ENCODE measurements around the gene CFAP46. TPM values are rescaled to one million over a fixed set of nuclear protein-coding genes. Genes with fewer than 3 reads are reported as not detected.

Gene CFAP46
- polyA plus RNA-seq, 1 of the 3 experiments (the other 2 are of a cell fraction), result 3.9 TPM

- H3K4me1 ChIP-seq (ENCODE audit: control insufficient read depth in 1 of 2, insufficient read depth in 2 of 2, low read depth in 1 of 2, low read length in 1 of 2), result peaks cover 0 to 5% of the 10 kb centered on the region in 2 experiments; a peak in 1 of 4 replicates
- H2AFZ ChIP-seq (ENCODE audit: low read depth), result no peak overlapping the region
- H3K9me3 ChIP-seq, result no peaks in the 10 kb centered on the region
- no peak overlapping the region for H3K9ac ChIP-seq
- H3K4me2 ChIP-seq, result no peak overlapping the region
- no peaks in the 10 kb centered on the region for H3K9me2 ChIP-seq
- DNase-seq, result no peak
- ChIA-PET POLR2A (no interaction called here), CTCF (interaction anchor here (1.4 to 1.8 kb wide), 2 partner anchors 10 to 148 kb away, joined by 6 to 9 read pairs; no protein-coding TSS in a partner anchor)
- no peaks in the 10 kb centered on the region for H3K27me3 ChIP-seq (ENCODE audit: insufficient read depth)
- no peaks in the 10 kb centered on the region for H3K79me2 ChIP-seq (ENCODE audit: insufficient read depth)
- 62% methylated on average over 22 of the region's 34 CpGs for WGBS (ENCODE audit: low lambda C conversion rate)
- no peaks in the 10 kb centered on the region for H4K20me1 ChIP-seq (ENCODE audit: insufficient read depth)
- H3F3A ChIP-seq (replicated peaks; ENCODE audit: insufficient read depth), result no peaks in the 10 kb centered on the region
- no peaks in the 10 kb centered on the region for H3K36me3 ChIP-seq (replicated peaks in 1 of 2; ENCODE audit: control insufficient read depth in 1 of 2, insufficient read depth in 2 of 2, low read length in 1 of 2)
- TF ChIP-seq RXRA (IDR thresholded peaks at IDR 0.05; ENCODE audit: borderline replicate concordance, low read depth), result no peak
- no peak for TF ChIP-seq CHD2 (IDR thresholded peaks at IDR 0.05; ENCODE audit: low read length, partially characterized antibody)
- no peak for TF ChIP-seq TCF12 (IDR thresholded peaks at IDR 0.05)
- no peak for TF ChIP-seq JUND (IDR thresholded peaks at IDR 0.05)
- TF ChIP-seq MEF2A (IDR thresholded peaks at IDR 0.05; ENCODE audit: borderline replicate concordance, low read depth), result no peak
- no peak for TF ChIP-seq FOSL2 (IDR thresholded peaks at IDR 0.05; ENCODE audit: borderline replicate concordance, low read depth)
- no peak for TF ChIP-seq EZH2phosphoT487 (IDR thresholded peaks at IDR 0.05; ENCODE audit: borderline replicate concordance, low read depth)
- no peak for TF ChIP-seq EP300 (IDR thresholded peaks at IDR 0.05; ENCODE audit: borderline replicate concordance in 1 of 2, low read depth in 1 of 2, low read length in 1 of 2)
- TF ChIP-seq, protein P1, sequence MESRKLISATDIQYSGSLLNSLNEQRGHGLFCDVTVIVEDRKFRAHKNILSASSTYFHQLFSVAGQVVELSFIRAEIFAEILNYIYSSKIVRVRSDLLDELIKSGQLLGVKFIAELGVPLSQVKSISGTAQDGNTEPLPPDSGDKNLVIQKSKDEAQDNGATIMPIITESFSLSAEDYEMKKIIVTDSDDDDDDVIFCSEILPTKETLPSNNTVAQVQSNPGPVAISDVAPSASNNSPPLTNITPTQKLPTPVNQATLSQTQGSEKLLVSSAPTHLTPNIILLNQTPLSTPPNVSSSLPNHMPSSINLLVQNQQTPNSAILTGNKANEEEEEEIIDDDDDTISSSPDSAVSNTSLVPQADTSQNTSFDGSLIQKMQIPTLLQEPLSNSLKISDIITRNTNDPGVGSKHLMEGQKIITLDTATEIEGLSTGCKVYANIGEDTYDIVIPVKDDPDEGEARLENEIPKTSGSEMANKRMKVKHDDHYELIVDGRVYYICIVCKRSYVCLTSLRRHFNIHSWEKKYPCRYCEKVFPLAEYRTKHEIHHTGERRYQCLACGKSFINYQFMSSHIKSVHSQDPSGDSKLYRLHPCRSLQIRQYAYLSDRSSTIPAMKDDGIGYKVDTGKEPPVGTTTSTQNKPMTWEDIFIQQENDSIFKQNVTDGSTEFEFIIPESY (IDR thresholded peaks at IDR 0.05; ENCODE audit: borderline replicate concordance, low read depth), result no peak
- TF ChIP-seq FOXJ3 (CRISPR knock-in tag; IDR thresholded peaks at IDR 0.05), result no peak
- TF ChIP-seq RFX5 (IDR thresholded peaks at IDR 0.05; ENCODE audit: low read length), result no peak
- TF ChIP-seq RCOR1 (IDR thresholded peaks at IDR 0.05; ENCODE audit: low read length), result no peak
- no peak for TF ChIP-seq SIN3A (IDR thresholded peaks at IDR 0.05; ENCODE audit: borderline replicate concordance, low read depth, low read length)
- TF ChIP-seq MAX (IDR thresholded peaks at IDR 0.05; ENCODE audit: low read depth), result no peak
- H3K27ac ChIP-seq (ENCODE audit: low read depth in 2 of 2, low read length in 1 of 2), result no peak overlapping the region
- no peak overlapping the region for H3K4me3 ChIP-seq (ENCODE audit: low read depth in 2 of 2, low read length in 1 of 2)
Observed at GRCh38 chr10:132803416-132804210, 138.8 kb downstream of the CFAP46 start.

DNA sequence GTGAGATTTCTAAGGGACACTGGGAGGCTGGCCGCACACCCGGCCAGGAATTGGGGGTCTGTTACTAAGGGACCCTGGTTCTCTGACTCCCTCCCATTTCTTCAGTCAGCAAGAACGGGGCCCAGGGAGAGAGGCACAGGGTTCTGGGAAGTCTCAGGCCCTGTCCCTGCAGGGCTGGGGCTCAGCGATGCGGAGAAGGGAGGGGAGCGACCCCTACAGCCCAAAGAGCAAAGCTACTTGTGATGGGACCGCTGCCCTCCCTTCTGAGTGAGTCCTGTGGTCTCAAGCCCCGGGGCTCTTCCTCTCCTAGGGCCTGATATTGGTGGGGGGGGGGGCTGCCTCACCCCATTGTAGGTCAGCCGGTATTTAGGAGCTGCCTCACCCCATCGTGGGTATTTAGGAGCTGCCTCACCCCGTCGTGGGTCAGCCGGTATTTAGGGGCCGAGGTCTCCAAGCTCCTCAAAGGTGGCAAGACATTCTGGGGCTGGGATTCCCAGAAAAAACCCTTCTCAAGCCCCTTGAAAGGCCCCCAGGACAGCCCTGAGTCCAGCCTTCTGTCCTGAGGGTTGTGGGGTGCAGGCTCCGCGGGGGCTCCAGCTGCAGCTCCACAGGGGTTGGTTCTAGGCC, 139.6 kb downstream of the CFAP46 start:
- Histone ChIP-seq H3K27me3 (ENCODE audit: insufficient read depth) (no peaks in the 10 kb centered on the region), H2AFZ (ENCODE audit: low read depth) (no peak overlapping the region), H3F3A (replicated peaks; ENCODE audit: insufficient read depth) (no peaks in the 10 kb centered on the region), H3K79me2 (ENCODE audit: insufficient read depth) (no peaks in the 10 kb centered on the region), H4K20me1 (ENCODE audit: insufficient read depth) (no peaks in the 10 kb centered on the region), H3K27ac (ENCODE audit: low read depth in 2 of 2, low read length in 1 of 2) (no peak overlapping the region), H3K4me1 (ENCODE audit: control insufficient read depth in 1 of 2, insufficient read depth in 2 of 2, low read depth in 1 of 2, low read length in 1 of 2) (peaks cover 0 to 5% of the 10 kb centered on the region in 2 experiments; a peak in 1 of 4 replicates), H3K9ac (no peak overlapping the region), H3K36me3 (replicated peaks in 1 of 2; ENCODE audit: control insufficient read depth in 1 of 2, insufficient read depth in 2 of 2, low read length in 1 of 2) (no peaks in the 10 kb centered on the region), H3K9me3 (no peaks in the 10 kb centered on the region), H3K9me2 (no peaks in the 10 kb centered on the region), H3K4me2 (no peak overlapping the region), H3K4me3 (ENCODE audit: low read depth in 2 of 2, low read length in 1 of 2) (no peak overlapping the region)
- CTCF ChIA-PET, result interaction anchor here (1.4 to 1.8 kb wide), 2 partner anchors 9 to 148 kb away, joined by 6 to 9 read pairs; no protein-coding TSS in a partner anchor
- DNase-seq, result no peak
- 59% methylated on average over 10 of the region's 16 CpGs for WGBS (ENCODE audit: low lambda C conversion rate)
- POLR2A ChIA-PET, result no interaction called here
- TF ChIP-seq, protein P2, sequence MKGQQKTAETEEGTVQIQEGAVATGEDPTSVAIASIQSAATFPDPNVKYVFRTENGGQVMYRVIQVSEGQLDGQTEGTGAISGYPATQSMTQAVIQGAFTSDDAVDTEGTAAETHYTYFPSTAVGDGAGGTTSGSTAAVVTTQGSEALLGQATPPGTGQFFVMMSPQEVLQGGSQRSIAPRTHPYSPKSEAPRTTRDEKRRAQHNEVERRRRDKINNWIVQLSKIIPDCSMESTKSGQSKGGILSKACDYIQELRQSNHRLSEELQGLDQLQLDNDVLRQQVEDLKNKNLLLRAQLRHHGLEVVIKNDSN (IDR thresholded peaks at IDR 0.05; ENCODE audit: borderline replicate concordance, low read depth), result no peak
- no peak for TF ChIP-seq YY1 (IDR thresholded peaks at IDR 0.05; ENCODE audit: low read depth)
- TF ChIP-seq CHD2 (IDR thresholded peaks at IDR 0.05; ENCODE audit: low read length, partially characterized antibody), result no peak
- no peak for TF ChIP-seq MAX (IDR thresholded peaks at IDR 0.05; ENCODE audit: low read depth)
- TF ChIP-seq, protein P3, sequence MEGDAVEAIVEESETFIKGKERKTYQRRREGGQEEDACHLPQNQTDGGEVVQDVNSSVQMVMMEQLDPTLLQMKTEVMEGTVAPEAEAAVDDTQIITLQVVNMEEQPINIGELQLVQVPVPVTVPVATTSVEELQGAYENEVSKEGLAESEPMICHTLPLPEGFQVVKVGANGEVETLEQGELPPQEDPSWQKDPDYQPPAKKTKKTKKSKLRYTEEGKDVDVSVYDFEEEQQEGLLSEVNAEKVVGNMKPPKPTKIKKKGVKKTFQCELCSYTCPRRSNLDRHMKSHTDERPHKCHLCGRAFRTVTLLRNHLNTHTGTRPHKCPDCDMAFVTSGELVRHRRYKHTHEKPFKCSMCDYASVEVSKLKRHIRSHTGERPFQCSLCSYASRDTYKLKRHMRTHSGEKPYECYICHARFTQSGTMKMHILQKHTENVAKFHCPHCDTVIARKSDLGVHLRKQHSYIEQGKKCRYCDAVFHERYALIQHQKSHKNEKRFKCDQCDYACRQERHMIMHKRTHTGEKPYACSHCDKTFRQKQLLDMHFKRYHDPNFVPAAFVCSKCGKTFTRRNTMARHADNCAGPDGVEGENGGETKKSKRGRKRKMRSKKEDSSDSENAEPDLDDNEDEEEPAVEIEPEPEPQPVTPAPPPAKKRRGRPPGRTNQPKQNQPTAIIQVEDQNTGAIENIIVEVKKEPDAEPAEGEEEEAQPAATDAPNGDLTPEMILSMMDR (IDR thresholded peaks at IDR 0.05), result no peak
- no peak for TF ChIP-seq FOXM1 (IDR thresholded peaks at IDR 0.05; ENCODE audit: low read depth)
- no peak for TF ChIP-seq GATA2 (CRISPR knock-in tag; IDR thresholded peaks at IDR 0.05)
- TF ChIP-seq ELF1 (IDR thresholded peaks at IDR 0.05), result no peak
- TF ChIP-seq JUND (IDR thresholded peaks at IDR 0.05), result no peak
- no peak for TF ChIP-seq POLR2AphosphoS5 (IDR thresholded peaks at IDR 0.05; ENCODE audit: low read depth, low read length)
- TF ChIP-seq RXRA (IDR thresholded peaks at IDR 0.05; ENCODE audit: borderline replicate concordance, low read depth), result no peak
- TF ChIP-seq FOSL2 (IDR thresholded peaks at IDR 0.05; ENCODE audit: borderline replicate concordance, low read depth), result no peak
- no peak for TF ChIP-seq SIN3A (IDR thresholded peaks at IDR 0.05; ENCODE audit: borderline replicate concordance, low read depth, low read length)
- TF ChIP-seq EP300 (IDR thresholded peaks at IDR 0.05; ENCODE audit: borderline replicate concordance in 1 of 2, low read depth in 1 of 2, low read length in 1 of 2), result no peak
